IMR-90 (cell line): ENCODE results near the gene DUS1L. TPM values are rescaled to one million over a fixed set of nuclear protein-coding genes. Genes with fewer than 3 reads are reported as not detected.

Source experiments
- ATAC-seq: fragments of 200-7000 bp; cut with Tn5 transposase; 2 replicates; pipeline ENCODE4 v1.9.1; 2020; ENCODE audit warnings: low read depth, mild to moderate bottlenecking, moderate library complexity
- BruUV-seq: library from RNA; stranded (reverse); fragments of 400-500 nt; replicated peaks from 2 replicates; lab custom pipeline; 2021; lab: Mats Ljungman, UMichigan
- CTCF ChIA-PET: fragments of 300-600 bp; formaldehyde crosslinking; extraction: SDS; loops from one replicate; lab custom pipeline; 2021; ENCODE audit warnings: antibody characterized with exemption; lab: Yijun Ruan, JAX
- POLR2A ChIA-PET: fragments of 300-600 bp; sonication (Branson Sonifier 250); formaldehyde crosslinking; loops from one replicate; lab custom pipeline; 2022; ENCODE audit warnings: antibody characterized with exemption; ENCODE audit not compliant: unreplicated experiment; lab: Charles Lee
- DNase-seq: peaks from one replicate; pipeline ENCODE4 v3.0.0; 2013
- H2AFZ ChIP-seq: replicated peaks from 2 replicates; pipeline ENCODE3; 2013; ENCODE audit warnings: low read length, mild to moderate bottlenecking; ENCODE audit not compliant: poor library complexity
- H2AK5ac ChIP-seq: 2 replicates; pipeline ENCODE4 v1.6.1; 2013; ENCODE audit warnings: low read depth, low read length, inconsistent platforms
- H2AK9ac ChIP-seq: replicated peaks from 2 replicates; pipeline ENCODE3; 2013; ENCODE audit warnings: mild to moderate bottlenecking, low read depth, low read length, moderate library complexity; ENCODE audit not compliant: poor library complexity
- H2BK120ac ChIP-seq: 2 replicates; pipeline ENCODE4 v1.6.1; 2013; ENCODE audit warnings: low read depth, low read length, inconsistent platforms
- H2BK15ac ChIP-seq: 3 replicates; pipeline ENCODE4 v1.6.1; 2013; ENCODE audit warnings: low read depth, low read length, inconsistent platforms
- H2BK20ac ChIP-seq: 2 replicates; pipeline ENCODE4 v1.6.1; 2013; ENCODE audit warnings: low read depth, mild to moderate bottlenecking, inconsistent platforms, low read length, moderate library complexity
- H2BK5ac ChIP-seq: 2 replicates; pipeline ENCODE4 v1.6.1; 2013; ENCODE audit warnings: mild to moderate bottlenecking, low read depth, low read length, inconsistent platforms; ENCODE audit not compliant: poor library complexity, severe bottlenecking
- H3K14ac ChIP-seq: replicated peaks from 2 replicates; pipeline ENCODE4 v1.6.1; 2013; ENCODE audit warnings: low read depth, low read length, inconsistent platforms
- H3K18ac ChIP-seq: 2 replicates; pipeline ENCODE4 v1.6.1; 2013; ENCODE audit warnings: low read depth, low read length, control low read depth
- H3K23ac ChIP-seq: 2 replicates; pipeline ENCODE4 v1.6.1; 2013; ENCODE audit warnings: low read depth, low read length, inconsistent platforms
- H3K27ac ChIP-seq: 2 replicates; pipeline ENCODE4 v1.5.1; 2013; ENCODE audit warnings: mild to moderate bottlenecking, control low read depth, low read length; ENCODE audit not compliant: insufficient read depth
- H3K27me3 ChIP-seq: 2 replicates; pipeline ENCODE4 v1.6.1; 2013; ENCODE audit warnings: low read length; ENCODE audit not compliant: control insufficient read depth, insufficient read depth
- H3K36me3 ChIP-seq: 2 replicates; pipeline ENCODE4 v1.6.1; 2013; ENCODE audit warnings: low read length, mixed read lengths; ENCODE audit not compliant: control insufficient read depth, insufficient read depth
- H3K4ac ChIP-seq: 2 replicates; pipeline ENCODE4 v1.6.1; 2013; ENCODE audit warnings: low read depth, low read length, inconsistent platforms
- H3K4me1 ChIP-seq: 2 replicates; pipeline ENCODE4 v1.6.1; 2013; ENCODE audit warnings: low read length, mixed read lengths; ENCODE audit not compliant: control insufficient read depth, insufficient read depth
- H3K4me2 ChIP-seq: 2 replicates; pipeline ENCODE4 v1.6.1; 2013; ENCODE audit warnings: low read depth, mild to moderate bottlenecking, control low read depth, low read length, moderate library complexity
- H3K4me3 ChIP-seq: 2 replicates; pipeline ENCODE4 v1.5.1; 2013; ENCODE audit warnings: low read depth, mild to moderate bottlenecking, control low read depth, low read length, moderate library complexity; ENCODE audit not compliant: insufficient read depth
- H3K56ac ChIP-seq: 2 replicates; pipeline ENCODE4 v1.6.1; 2013; ENCODE audit warnings: low read length, inconsistent platforms; ENCODE audit not compliant: insufficient read depth; ENCODE audit errors: extremely low read depth
- H3K79me1 ChIP-seq, 2 experiments: 2 replicates each; pipeline ENCODE4 v1.6.1; 2013; ENCODE audit warnings: low read length in 2 of 2, inconsistent platforms in 1 of 2, low read depth in 1 of 2
- H3K9ac ChIP-seq: 2 replicates; pipeline ENCODE4 v1.6.1; 2013; ENCODE audit warnings: low read depth, low read length, control low read depth
- H3K9me1 ChIP-seq: 2 replicates; pipeline ENCODE4 v1.6.1; 2013; ENCODE audit warnings: low read length, inconsistent platforms; ENCODE audit not compliant: insufficient read depth
- H3K9me3 ChIP-seq: 2 replicates; pipeline ENCODE4 v1.6.1; 2013; ENCODE audit warnings: low read length; ENCODE audit not compliant: control insufficient read depth, insufficient read depth
- H4K20me1 ChIP-seq: 2 replicates; pipeline ENCODE4 v1.6.1; 2013; ENCODE audit warnings: low read length, inconsistent platforms; ENCODE audit not compliant: insufficient read depth
- H4K5ac ChIP-seq: 2 replicates; pipeline ENCODE4 v1.6.1; 2013; ENCODE audit warnings: mild to moderate bottlenecking, low read depth, low read length, control low read depth
- H4K8ac ChIP-seq, 2 experiments: 2 replicates each; pipeline ENCODE4 v1.6.1; 2013; ENCODE audit warnings: low read depth in 2 of 2, low read length in 2 of 2, control low read depth in 1 of 2, inconsistent platforms in 1 of 2
- H4K91ac ChIP-seq: 2 replicates; pipeline ENCODE4 v1.6.1; 2013; ENCODE audit warnings: low read depth, low read length, inconsistent platforms; ENCODE audit not compliant: insufficient read depth
- BHLHE40 ChIP-seq: fragments of 150-350 bp; IDR thresholded peaks from 2 replicates; pipeline ENCODE4 v1.6.1; 2016; ENCODE audit warnings: mild to moderate bottlenecking, low read depth, low read length
- CEBPB ChIP-seq: IDR thresholded peaks from 2 replicates; pipeline ENCODE4 v1.6.1; 2012; ENCODE audit warnings: low read depth, low read length, improper control_type of control experiment
- CHD1 ChIP-seq: IDR thresholded peaks from 2 replicates; pipeline ENCODE4 v1.6.1; 2012; ENCODE audit warnings: low read depth, low read length, improper control_type of control experiment
- FOS ChIP-seq: fragments of 150-350 bp; IDR thresholded peaks from 2 replicates; pipeline ENCODE4 v1.6.1; 2016; ENCODE audit warnings: low read depth, low read length
- MAFK ChIP-seq: IDR thresholded peaks from 2 replicates; pipeline ENCODE4 v1.6.1; 2012; ENCODE audit warnings: low read depth, low read length, improper control_type of control experiment
- MAZ ChIP-seq: IDR thresholded peaks from 2 replicates; pipeline ENCODE4 v1.6.1; 2012; ENCODE audit warnings: low read depth, mild to moderate bottlenecking, low read length, improper control_type of control experiment, moderate library complexity, borderline replicate concordance
- MXI1 ChIP-seq: IDR thresholded peaks from 2 replicates; pipeline ENCODE4 v1.6.1; 2012; ENCODE audit warnings: low read depth, mild to moderate bottlenecking, low read length, moderate library complexity, borderline replicate concordance
- NFE2L2 ChIP-seq: fragments of 150-350 bp; IDR thresholded peaks from 2 replicates; pipeline ENCODE4 v1.6.1; 2016; ENCODE audit warnings: low read depth, mild to moderate bottlenecking, low read length
- POLR2A ChIP-seq: IDR thresholded peaks from 2 replicates; pipeline ENCODE4 v1.6.1; 2012; ENCODE audit warnings: mild to moderate bottlenecking, low read depth, low read length
- RAD21 ChIP-seq: IDR thresholded peaks from 2 replicates; pipeline ENCODE4 v1.6.1; 2012; ENCODE audit warnings: low read length, improper control_type of control experiment
- RCOR1 ChIP-seq: IDR thresholded peaks from 2 replicates; pipeline ENCODE4 v1.6.1; 2012; ENCODE audit warnings: mild to moderate bottlenecking, low read length, improper control_type of control experiment; ENCODE audit not compliant: insufficient replicate concordance
- RFX5 ChIP-seq: IDR thresholded peaks from 2 replicates; pipeline ENCODE4 v1.8.0; 2012; ENCODE audit warnings: low read depth, mild to moderate bottlenecking, low read length, moderate library complexity
- SMC3 ChIP-seq: fragments of 150-350 bp; IDR thresholded peaks from 2 replicates; pipeline ENCODE4 v1.6.1; 2016; ENCODE audit warnings: low read depth, mild to moderate bottlenecking, antibody characterized with exemption, low read length, moderate library complexity
- WGBS, 2 experiments: methylation state at CpG; one replicate each; pipeline versions ENCODE4 v1.1.5 to v1.1.7; 2013; ENCODE audit warnings: missing lambda C conversion rate in 2 of 2; ENCODE audit not compliant: insufficient read length in 1 of 2; ENCODE audit errors: extremely low coverage in 2 of 2; 5-methylcytosine and 5-hydroxymethylcytosine counted together
- dilution Hi-C: fragments of 300-500 bp; cut with HindIII; formaldehyde crosslinking; loops from one replicate; pipeline ENCODE4 v1.14.3; 2018; ENCODE audit warnings: low sequenced_read_pairs; ENCODE audit not compliant: unreplicated experiment
- in situ Hi-C: fragments of 300-500 bp; cut with MboI; formaldehyde crosslinking; loops from 3 replicates; pipeline ENCODE4 v1.14.3; 2019; ENCODE audit warnings: low sequenced_read_pairs, inconsistent platforms, mixed read lengths
- intact Hi-C: fragments of 100-400 bp; cut with micrococcal nuclease; formaldehyde crosslinking; loops from 2 replicates; pipeline ENCODE4 v1.10.0; 2022
- polyA plus RNA-seq, 3 experiments: library from polyadenylated mRNA; depleted of rRNA; stranded (reverse); fragments of >200 nt; gene quantifications; 2 replicates each; pipeline ENCODE4 v1.2.3, GENCODE V29; 2012; ENCODE audit warnings: low replicate concordance in 1 of 3
- total RNA-seq: library from RNA; depleted of rRNA; stranded (reverse); fragments of >200 nt; gene quantifications from 2 replicates; pipeline ENCODE4 v1.2.3, GENCODE V29; 2012
- TF ChIP-seq, protein P1 (sequence below): fragments of 150-350 bp; IDR thresholded peaks from 2 replicates; pipeline ENCODE4 v1.6.1; 2016; ENCODE audit warnings: low read depth, mild to moderate bottlenecking, low read length, moderate library complexity, borderline replicate concordance
- TF ChIP-seq, protein P2 (sequence below): fragments of 150-350 bp; IDR thresholded peaks from 2 replicates; pipeline ENCODE4 v1.6.1; 2017; ENCODE audit warnings: mild to moderate bottlenecking, antibody characterized with exemption, low read length, low read depth

Gene DUS1L
- total and polyA plus RNA-seq, 2 of the 4 experiments (the other 2 are of a cell fraction), result 29.0 to 76.9 TPM

DNA sequence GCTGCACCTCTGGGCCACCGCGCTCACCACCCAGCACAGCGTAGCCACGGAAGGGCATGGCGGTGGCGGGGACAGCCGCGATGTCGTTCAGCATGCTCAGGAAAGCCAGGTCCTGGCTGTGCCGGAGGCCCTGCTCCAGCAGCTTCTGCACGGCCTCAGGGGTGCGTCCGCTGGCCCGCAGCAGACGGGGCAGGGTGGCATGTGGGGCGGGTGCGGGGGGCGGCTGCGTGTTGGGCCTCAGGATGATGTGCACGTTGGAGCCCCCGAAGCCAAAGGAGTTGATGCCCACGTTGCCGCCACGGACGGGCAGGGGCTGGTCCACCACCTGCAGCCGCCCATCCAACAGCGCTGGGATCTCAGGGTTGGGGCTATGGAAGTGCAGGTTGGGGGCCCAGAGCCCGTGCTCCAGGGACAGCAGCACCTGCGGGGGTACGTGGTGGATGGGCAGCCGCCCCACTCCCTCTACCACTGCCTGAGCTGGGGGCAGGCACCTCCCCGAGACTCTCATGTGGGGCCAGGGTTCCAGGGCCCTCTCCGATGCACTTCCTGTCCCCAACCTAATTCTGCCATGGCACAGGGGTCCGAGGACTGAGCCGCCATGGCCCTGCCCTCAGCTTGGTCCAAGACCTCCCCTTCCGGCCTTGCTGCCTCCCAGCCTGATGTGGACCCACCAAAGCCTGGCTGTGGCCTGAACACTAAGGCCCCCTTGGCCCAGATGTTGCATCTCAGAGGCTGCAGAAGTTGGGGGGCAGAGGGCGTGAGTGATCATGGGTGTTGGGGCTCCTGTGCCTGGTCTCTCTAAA, 25.9 kb upstream of the DUS1L start:
- in situ Hi-C loops (no loop called here), dilution Hi-C loops (no loop called here), intact Hi-C loops (no loop called here)
- H3K23ac ChIP-seq, result no peak overlapping the region
- no peak overlapping the region for H3K27ac ChIP-seq
- H3K56ac ChIP-seq, result no peak overlapping the region
- H4K20me1 ChIP-seq, result peaks cover 21% of the 10 kb centered on the region
- CTCF ChIA-PET, result no interaction called here
- H3K9ac ChIP-seq, result no peak overlapping the region
- H3K79me1 ChIP-seq, result peaks cover 0 to 28% of the 10 kb centered on the region in 2 experiments; a peak in 3 of 4 replicates
- WGBS, 2 experiments, result 98% methylated on average over 20 of the region's 37 CpGs; no CpG with 5 or more reads in 1 of the 2 experiments
- H3K9me3 ChIP-seq, result no peaks in the 10 kb centered on the region
- no peak overlapping the region for H3K4me2 ChIP-seq
- no peak overlapping the region for H2BK20ac ChIP-seq
- H2AK5ac ChIP-seq, result no peak overlapping the region
- no peak overlapping the region for H4K5ac ChIP-seq
- no peak for DNase-seq
- no peak overlapping the region for H3K4ac ChIP-seq
- no peaks in the 10 kb centered on the region for H3K9me1 ChIP-seq
- peaks cover 85% of the 10 kb centered on the region for H3K36me3 ChIP-seq
- H2BK5ac ChIP-seq, result no peak overlapping the region
- H3K14ac ChIP-seq, result no peak overlapping the region
- H3K27me3 ChIP-seq, result no peaks in the 10 kb centered on the region
- no TSS peak for BruUV-seq
- no peak overlapping the region for H3K4me3 ChIP-seq
- no peaks in the 10 kb centered on the region; the same call in 1 of the 2 replicates for H3K4me1 ChIP-seq
- H2BK15ac ChIP-seq, result no peak overlapping the region
- H2AK9ac ChIP-seq, result no peak overlapping the region
- H4K91ac ChIP-seq, result no peak overlapping the region
- H3K18ac ChIP-seq, result no peak overlapping the region
- no peak overlapping the region for H4K8ac ChIP-seq
- no peak for ATAC-seq
- POLR2A ChIA-PET, result interaction anchor here (0.6 kb wide), 1 partner anchor 128 kb away, joined by 5 read pairs; no protein-coding TSS in a partner anchor
- no peak overlapping the region for H2BK120ac ChIP-seq
- H2AFZ ChIP-seq, result no peak overlapping the region
- no peak for TF ChIP-seq RAD21
- TF ChIP-seq MXI1, result no peak
- no peak for TF ChIP-seq POLR2A
- no peak for TF ChIP-seq NFE2L2
- TF ChIP-seq, protein P1, sequence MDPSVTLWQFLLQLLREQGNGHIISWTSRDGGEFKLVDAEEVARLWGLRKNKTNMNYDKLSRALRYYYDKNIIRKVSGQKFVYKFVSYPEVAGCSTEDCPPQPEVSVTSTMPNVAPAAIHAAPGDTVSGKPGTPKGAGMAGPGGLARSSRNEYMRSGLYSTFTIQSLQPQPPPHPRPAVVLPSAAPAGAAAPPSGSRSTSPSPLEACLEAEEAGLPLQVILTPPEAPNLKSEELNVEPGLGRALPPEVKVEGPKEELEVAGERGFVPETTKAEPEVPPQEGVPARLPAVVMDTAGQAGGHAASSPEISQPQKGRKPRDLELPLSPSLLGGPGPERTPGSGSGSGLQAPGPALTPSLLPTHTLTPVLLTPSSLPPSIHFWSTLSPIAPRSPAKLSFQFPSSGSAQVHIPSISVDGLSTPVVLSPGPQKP, result no peak
- TF ChIP-seq SMC3, result no peak
- no peak for TF ChIP-seq RCOR1
- TF ChIP-seq FOS, result no peak
- no peak for TF ChIP-seq RFX5
- TF ChIP-seq CEBPB, result no peak
- no peak for TF ChIP-seq MAFK
- TF ChIP-seq MAZ, result no peak
- no peak for TF ChIP-seq BHLHE40
- no peak for TF ChIP-seq CHD1
- TF ChIP-seq, protein P2, sequence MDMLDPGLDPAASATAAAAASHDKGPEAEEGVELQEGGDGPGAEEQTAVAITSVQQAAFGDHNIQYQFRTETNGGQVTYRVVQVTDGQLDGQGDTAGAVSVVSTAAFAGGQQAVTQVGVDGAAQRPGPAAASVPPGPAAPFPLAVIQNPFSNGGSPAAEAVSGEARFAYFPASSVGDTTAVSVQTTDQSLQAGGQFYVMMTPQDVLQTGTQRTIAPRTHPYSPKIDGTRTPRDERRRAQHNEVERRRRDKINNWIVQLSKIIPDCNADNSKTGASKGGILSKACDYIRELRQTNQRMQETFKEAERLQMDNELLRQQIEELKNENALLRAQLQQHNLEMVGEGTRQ, result no peak
